ENCODE measurements around the gene CPLX3.

Gene CPLX3

DNA sequence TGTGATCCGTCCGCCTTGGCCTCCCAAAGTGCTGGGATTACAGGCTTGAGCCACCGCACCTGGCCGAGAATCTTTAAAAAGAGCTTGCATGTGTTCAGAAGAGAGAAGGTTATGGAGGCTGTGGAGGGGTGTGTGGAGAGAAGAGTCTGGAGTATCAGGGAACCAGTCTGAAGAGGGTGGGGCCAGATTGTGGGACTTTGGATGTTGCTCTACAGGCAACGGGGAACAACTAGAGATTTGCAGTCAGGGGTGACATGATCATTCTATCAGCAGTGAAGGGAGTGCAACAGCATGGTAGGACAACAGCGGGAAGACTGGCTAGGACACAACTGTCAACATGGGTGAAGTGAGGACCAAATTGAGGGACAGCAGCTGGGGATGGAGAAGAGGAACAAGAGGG, 37.9 kb downstream of the CPLX3 start:
- TF ChIP-seq CTCF (conservative IDR thresholded peaks at IDR 0.05), result no peak
- no peak overlapping the region for H3K27ac ChIP-seq

DNA sequence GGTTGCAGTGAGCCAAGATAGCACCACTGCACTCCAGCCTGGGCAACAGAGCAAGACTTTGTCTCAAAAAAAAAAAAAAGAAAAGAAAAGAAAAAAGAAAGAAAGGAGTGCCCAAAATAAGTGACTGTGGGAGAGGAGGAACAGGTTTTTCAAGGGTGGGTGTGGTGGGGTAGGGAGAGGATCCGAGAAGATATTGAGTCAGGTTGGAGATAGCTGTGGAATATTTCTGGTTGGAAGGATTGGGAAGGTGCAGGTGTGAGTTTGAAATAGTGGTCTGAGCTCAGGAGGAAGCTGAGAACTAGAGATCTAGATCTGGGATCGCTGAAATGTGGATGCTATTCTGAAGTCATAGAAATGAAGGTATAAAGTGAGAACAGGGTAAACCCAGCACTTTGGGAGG, 38.9 kb downstream of the CPLX3 start:
- TF ChIP-seq CTCF (conservative IDR thresholded peaks at IDR 0.05), result no peak

GRCh38 chr15:74866090-74866489, 39.7 kb downstream of the CPLX3 start:
- TF ChIP-seq CTCF (conservative IDR thresholded peaks at IDR 0.05), result no peak
- H3K27ac ChIP-seq, result no peak overlapping the region

More for the DNA sequence above, 38.9 kb downstream of the CPLX3 start:
- no peak overlapping the region for H3K27ac ChIP-seq

DNA sequence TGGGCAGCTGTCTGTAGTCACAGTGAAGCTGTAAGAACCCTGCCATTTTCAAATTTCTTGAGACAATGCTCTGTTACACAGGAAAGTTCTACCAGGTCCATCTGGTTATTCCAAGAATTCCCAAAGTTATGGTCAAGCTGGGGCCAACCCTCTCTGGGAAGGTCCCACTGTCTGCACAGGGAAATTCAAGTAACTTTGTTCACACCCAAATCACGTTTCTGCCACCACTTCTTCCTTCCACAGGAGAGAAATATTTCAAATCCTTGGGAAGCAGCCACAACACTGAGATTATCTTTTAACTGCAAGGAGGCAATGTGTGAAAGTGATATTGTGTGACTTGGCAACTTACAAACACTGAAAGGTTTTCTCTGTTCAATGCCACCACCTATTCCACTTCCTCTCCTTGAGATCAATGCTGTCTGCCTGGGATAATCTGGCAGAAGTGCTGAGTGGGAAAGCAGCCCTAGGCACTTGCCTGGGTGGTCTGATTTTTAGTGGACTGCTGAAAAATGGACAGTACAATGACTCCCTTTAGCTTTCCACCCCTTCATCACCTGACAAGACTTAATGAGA, 41.1 kb downstream of the CPLX3 start:
- no peak overlapping the region for H3K27ac ChIP-seq
- TF ChIP-seq CTCF (conservative IDR thresholded peaks at IDR 0.05), result no peak

- TF ChIP-seq CTCF (conservative IDR thresholded peaks at IDR 0.05), result no peak
These were observed 41.6 kb downstream of the CPLX3 start for GRCh38 chr15:74868059-74868458.

GRCh38 chr15:74869372-74869725, 42.9 kb downstream of the CPLX3 start:
- no peak for TF ChIP-seq CTCF (conservative IDR thresholded peaks at IDR 0.05)
- H3K27ac ChIP-seq, result no peak overlapping the region

More at GRCh38 chr15:74868059-74868458, 41.6 kb downstream of the CPLX3 start:
- H3K27ac ChIP-seq, result no peak overlapping the region

- 0 out of 2 replicates have a peak overlapping the region, but pooled peaks have one; percentile 14 for H3K27ac ChIP-seq
- TF ChIP-seq CTCF (conservative IDR thresholded peaks at IDR 0.05), result no peak
These were observed 43.4 kb downstream of the CPLX3 start for GRCh38 chr15:74869726-74870407.

All from VCaP (cell line).